GM12865 (cell line): Measurements from ENCODE around the gene CHI3L2.

ENCODE experiments used
- DNase-seq: peaks from one replicate; pipeline ENCODE4 v3.0.0; 2010; ENCODE audit warnings: low read depth
- H3K4me3 ChIP-seq: 2 replicates; pipeline ENCODE4 v1.5.1; 2011; ENCODE audit warnings: mild to moderate bottlenecking, low read depth, low read length, control low read depth
- CTCF ChIP-seq: IDR thresholded peaks from 2 replicates; pipeline ENCODE4 v1.5.1; 2011; ENCODE audit warnings: low read length, control low read depth, low read depth, inconsistent platforms; ENCODE audit not compliant: insufficient read depth; ENCODE audit errors: missing control alignments

Gene CHI3L2

GRCh38 chr1:111198836-111199235 lies 28.7 kb upstream of the CHI3L2 start:
- TF ChIP-seq CTCF: no peak
- peak overlapping the region; percentile 74 for H3K4me3 ChIP-seq
- DNase-seq: peak; percentile 33

GRCh38 chr1:111199329-111199728 lies 28.2 kb upstream of the CHI3L2 start:
- DNase-seq: peak; percentile 52
- peak overlapping the region; percentile 74 for H3K4me3 ChIP-seq
- TF ChIP-seq CTCF: no peak

- peak; percentile 92 for DNase-seq
- peak within 1 kb of the TSS; percentile 74 for H3K4me3 ChIP-seq
- no peak for TF ChIP-seq CTCF
Observed at GRCh38 chr1:111199881-111200801, 27.4 kb upstream of the CHI3L2 start, which contains the start of gene DENND2D. TSS of gene DENND2D (minus strand) at chr1:111200646. CDS start at chr1:111200459, 187 bp downstream.

- H3K4me3 ChIP-seq: peak overlapping the region; percentile 74
- DNase-seq: no peak
- no peak for TF ChIP-seq CTCF
Observed at GRCh38 chr1:111200802-111201161, 26.7 kb upstream of the CHI3L2 start.

GRCh38 chr1:111201275-111202090 lies 26.0 kb upstream of the CHI3L2 start:
- DNase-seq: peak; percentile 67
- H3K4me3 ChIP-seq: peak overlapping the region; percentile 74
- TF ChIP-seq CTCF: no peak

GRCh38 chr1:111202366-111202706 lies 25.2 kb upstream of the CHI3L2 start:
- no peak for TF ChIP-seq CTCF
- no peak for DNase-seq
- H3K4me3 ChIP-seq: peak overlapping the region; percentile 74
